HT-29 (cell line): ENCODE measurements around the gene NECAB3. TPM values are rescaled to one million over a fixed set of nuclear protein-coding genes. Genes with fewer than 3 reads are reported as not detected.

ENCODE experiments used
- DNase-seq: peaks from one replicate; pipeline ENCODE4 v3.0.0-alpha.2; 2015; ENCODE audit warnings: low spot score
- total RNA-seq: library from RNA; depleted of rRNA; stranded (reverse); fragments of >200 nt; shearing (Covaris generic); gene quantifications from 2 replicates; pipeline ENCODE4 v1.2.3, GENCODE V29; 2014; rRNA removed

NECAB3 gene
- total RNA-seq, 1 experiment from 2014 or later: 63.5 TPM

- DNase-seq: no peak
Observed at GRCh38 chr20:33624399-33624798, 49.8 kb downstream of the NECAB3 start.

DNA sequence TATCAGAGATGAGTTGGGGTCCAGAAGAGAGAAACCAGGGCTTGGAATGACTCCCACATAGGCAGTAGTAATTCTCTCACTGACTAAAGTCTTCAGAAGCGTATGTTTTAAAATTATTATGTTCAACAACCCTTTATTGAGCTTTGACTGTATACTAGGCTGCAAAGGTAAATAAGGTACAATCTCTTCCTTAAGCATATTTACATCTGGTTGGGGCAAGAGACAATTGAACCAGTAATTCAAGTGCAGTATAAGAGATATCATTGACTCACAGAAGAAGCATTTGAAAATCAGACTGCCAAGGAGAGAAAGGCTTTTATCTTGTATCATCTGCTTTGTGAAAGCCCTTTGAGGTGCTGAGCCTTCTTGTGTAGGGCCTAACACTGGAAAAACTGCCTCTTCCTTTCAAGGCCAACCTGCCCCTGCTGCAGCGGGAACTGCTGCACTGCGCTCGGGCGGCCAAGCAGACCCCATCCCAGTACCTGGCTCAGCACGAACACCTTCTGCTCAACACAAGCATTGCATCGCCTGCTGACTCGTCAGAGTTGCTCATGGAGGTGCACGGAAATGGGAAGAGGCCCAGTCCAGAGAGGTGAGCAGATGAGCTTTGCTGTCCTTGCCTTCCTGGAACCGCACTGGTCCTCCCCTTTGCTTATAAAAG, 51.4 kb downstream of the NECAB3 start:
- DNase-seq: no peak

GRCh38 chr20:33621717-33622400, 52.4 kb downstream of the NECAB3 start:
- DNase-seq: no peak

DNA sequence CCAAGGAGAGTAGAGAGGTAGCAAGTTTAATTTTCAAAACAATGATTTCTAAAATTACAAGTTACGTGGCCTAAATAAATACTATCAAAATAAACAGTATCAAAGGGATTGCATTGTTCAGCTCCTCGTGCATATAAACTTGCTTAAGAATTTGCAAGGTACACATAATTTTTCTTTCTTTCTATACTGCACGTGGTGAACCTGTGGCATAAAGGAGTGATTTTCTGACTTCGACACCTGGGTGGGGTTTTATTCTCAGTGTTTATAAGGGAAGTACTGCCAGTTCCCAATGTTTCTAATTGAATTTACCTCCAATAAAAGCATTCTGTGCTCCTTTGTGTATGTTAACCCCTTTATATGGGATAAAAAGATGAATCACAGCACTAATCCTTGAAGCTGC, 62.2 kb downstream of the NECAB3 start:
- DNase-seq: no peak

DNA sequence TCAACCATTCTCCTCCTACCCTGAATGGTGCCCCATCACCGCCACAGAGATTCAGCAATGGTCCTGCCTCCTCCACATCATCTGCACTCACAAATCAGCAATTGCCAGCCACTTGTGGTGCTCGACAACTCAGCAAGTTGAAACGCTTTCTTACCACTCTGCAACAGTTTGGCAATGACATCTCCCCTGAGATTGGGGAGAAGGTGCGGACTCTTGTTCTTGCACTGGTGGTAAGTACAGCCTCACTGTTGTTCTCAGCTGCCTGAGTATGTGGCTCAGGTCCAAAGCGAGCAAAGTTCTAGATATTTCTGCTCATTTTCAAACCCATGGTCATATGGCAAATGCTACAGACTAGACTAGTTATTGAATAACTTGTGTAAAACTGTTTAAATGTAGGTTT, 63.1 kb downstream of the NECAB3 start:
- DNase-seq: no peak

- DNase-seq: no peak
Observed at GRCh38 chr20:33609504-33609903, 64.7 kb downstream of the NECAB3 start.

Other genes starting within 250 kb of the NECAB3 start
- gene SNTA1, start 230.7 kb downstream of the NECAB3 start, total RNA-seq: 0.42 and 1.2 TPM in 2 replicates
- 9.6 and 10.2 TPM in 2 replicates for gene CBFA2T2, start 184.3 kb downstream of the NECAB3 start, total RNA-seq
- 0.15 TPM in 1 of 2 replicates, not detected in the other for gene C20orf144, start 12.1 kb downstream of the NECAB3 start, total RNA-seq
- gene ACTL10, start 7.5 kb downstream of the NECAB3 start, total RNA-seq: 16.5 and 18.5 TPM in 2 replicates
- 86.2 and 98.9 TPM in 2 replicates for gene E2F1, start 12.0 kb upstream of the NECAB3 start, total RNA-seq
- 14.5 and 28.1 TPM in 2 replicates for gene PXMP4, start 45.9 kb upstream of the NECAB3 start, total RNA-seq
- 4.3 and 5.4 TPM in 2 replicates for gene ZNF341, start 57.6 kb upstream of the NECAB3 start, total RNA-seq
- 117 and 120 TPM in 2 replicates for gene CHMP4B, start 136.9 kb upstream of the NECAB3 start, total RNA-seq